ENCODE measurements around the gene TRNT1.

Gene TRNT1

DNA sequence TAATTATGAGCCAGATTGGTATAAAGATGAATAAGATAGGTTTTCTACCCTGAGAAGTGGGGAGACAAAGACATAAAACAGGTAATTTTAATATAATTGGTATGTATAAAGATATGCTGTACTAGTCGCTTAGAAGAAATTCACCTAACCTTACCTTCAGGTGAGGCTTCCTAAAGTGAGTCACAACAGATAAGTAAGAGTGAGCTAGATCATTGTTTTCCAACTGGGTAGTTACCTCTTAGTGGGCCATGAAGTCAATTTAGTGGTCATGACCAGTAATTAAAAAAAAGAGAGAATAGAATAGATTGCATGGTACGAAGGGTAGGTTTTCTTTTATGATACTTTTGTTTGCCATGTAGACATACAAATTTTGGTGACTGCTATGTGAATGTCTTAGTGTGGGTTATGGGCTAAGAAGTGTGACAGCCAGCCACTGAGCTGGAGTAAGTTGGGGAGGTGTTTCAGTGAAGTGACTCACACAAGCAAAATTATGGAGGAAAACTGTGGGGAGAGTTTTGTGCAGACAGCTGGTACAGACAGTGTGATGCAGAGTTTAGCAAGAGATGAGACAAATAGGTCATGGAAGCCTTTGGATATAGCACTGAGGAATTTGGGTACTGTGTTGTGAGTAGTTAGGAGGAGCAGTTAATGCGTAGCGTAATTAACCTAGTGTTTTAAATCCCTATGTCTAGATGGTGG is 8.2 kb downstream of the TRNT1 start:
- Histone ChIP-seq H3K4me3 (ENCODE audit: low read length) (no peak overlapping the region), H3K56ac (ENCODE audit: low read length) (no peak overlapping the region), H3K4ac (ENCODE audit: low read depth, low read length) (no peak overlapping the region), H4K8ac (ENCODE audit: low read depth, low read length) (no peak overlapping the region), H3K4me2 (ENCODE audit: low read length) (no peak overlapping the region), H3K79me1 (ENCODE audit: low read length) (peaks cover 12% of the 10 kb centered on the region), H3K27me3 (ENCODE audit: insufficient read depth, low read length, poor library complexity) (no peaks in the 10 kb centered on the region), H2BK15ac (replicated peaks; ENCODE audit: low read depth) (no peak overlapping the region), H3K79me2 (ENCODE audit: control insufficient read depth, insufficient read depth, low read length) (peaks cover 14% of the 10 kb centered on the region), H2BK5ac (ENCODE audit: low read length) (no peak overlapping the region), H3K9ac (ENCODE audit: low read length) (no peak overlapping the region), H3K27ac (ENCODE audit: low read depth, low read length) (no peak overlapping the region), H2AK5ac (ENCODE audit: low read length) (no peak overlapping the region), H2BK120ac (ENCODE audit: low read depth, low read length) (no peak overlapping the region), H3K23ac (ENCODE audit: low read length) (no peak overlapping the region), H3K18ac (ENCODE audit: low read length) (no peak overlapping the region), H3K36me3 (ENCODE audit: control insufficient read depth, insufficient read depth, low read length) (peaks cover under 1% of the 10 kb centered on the region), H3K4me1 (ENCODE audit: control insufficient read depth, low read depth, low read length) (no peaks in the 10 kb centered on the region), H4K5ac (ENCODE audit: low read length) (no peak overlapping the region)
- WGBS (ENCODE audit: extremely low coverage, insufficient coverage, low lambda C conversion rate), result no CpG with 5 or more reads among the region's 4 CpGs
- no peak for DNase-seq

- H3K27me3 ChIP-seq (ENCODE audit: insufficient read depth, low read length, poor library complexity), result no peaks in the 10 kb centered on the region
- no peak overlapping the region for H3K4me3 ChIP-seq (ENCODE audit: low read length)
- H2BK120ac ChIP-seq (ENCODE audit: low read depth, low read length), result no peak overlapping the region
- no peak overlapping the region for H4K5ac ChIP-seq (ENCODE audit: low read length)
- H3K79me2 ChIP-seq (ENCODE audit: control insufficient read depth, insufficient read depth, low read length), result peaks cover 14% of the 10 kb centered on the region
- no peak overlapping the region for H2AK5ac ChIP-seq (ENCODE audit: low read length)
- H3K4ac ChIP-seq (ENCODE audit: low read depth, low read length), result no peak overlapping the region
- peaks cover 3% of the 10 kb centered on the region for H3K36me3 ChIP-seq (ENCODE audit: control insufficient read depth, insufficient read depth, low read length)
- no CpG with 5 or more reads among the region's 6 CpGs for WGBS (ENCODE audit: extremely low coverage, insufficient coverage, low lambda C conversion rate)
- DNase-seq, result no peak
- H3K27ac ChIP-seq (ENCODE audit: low read depth, low read length), result no peak overlapping the region
- no peaks in the 10 kb centered on the region for H3K4me1 ChIP-seq (ENCODE audit: control insufficient read depth, low read depth, low read length)
- no peak overlapping the region for H2BK15ac ChIP-seq (replicated peaks; ENCODE audit: low read depth)
- H3K4me2 ChIP-seq (ENCODE audit: low read length), result no peak overlapping the region
- no peak overlapping the region for H3K23ac ChIP-seq (ENCODE audit: low read length)
- H4K8ac ChIP-seq (ENCODE audit: low read depth, low read length), result no peak overlapping the region
- no peak overlapping the region for H3K56ac ChIP-seq (ENCODE audit: low read length)
- no peak overlapping the region for H2BK5ac ChIP-seq (ENCODE audit: low read length)
- no peak overlapping the region for H3K9ac ChIP-seq (ENCODE audit: low read length)
- H3K18ac ChIP-seq (ENCODE audit: low read length), result no peak overlapping the region
- peaks cover 12% of the 10 kb centered on the region for H3K79me1 ChIP-seq (ENCODE audit: low read length)
Observed at GRCh38 chr3:3137526-3137925, 10.8 kb downstream of the TRNT1 start.

GRCh38 chr3:3141939-3142338 is 15.2 kb downstream of the TRNT1 start:
- DNase-seq, result no peak
- no peak overlapping the region for H2BK15ac ChIP-seq (replicated peaks; ENCODE audit: low read depth)
- H3K4ac ChIP-seq (ENCODE audit: low read depth, low read length), result no peak overlapping the region
- H3K56ac ChIP-seq (ENCODE audit: low read length), result no peak overlapping the region
- H4K8ac ChIP-seq (ENCODE audit: low read depth, low read length), result no peak overlapping the region
- peaks cover 3% of the 10 kb centered on the region for H3K36me3 ChIP-seq (ENCODE audit: control insufficient read depth, insufficient read depth, low read length)
- H3K4me3 ChIP-seq (ENCODE audit: low read length), result no peak overlapping the region
- no peak overlapping the region for H4K5ac ChIP-seq (ENCODE audit: low read length)
- no peak overlapping the region for H3K4me2 ChIP-seq (ENCODE audit: low read length)
- no peak overlapping the region for H3K23ac ChIP-seq (ENCODE audit: low read length)
- H3K4me1 ChIP-seq (ENCODE audit: control insufficient read depth, low read depth, low read length), result no peaks in the 10 kb centered on the region
- H3K79me1 ChIP-seq (ENCODE audit: low read length), result peaks cover 1% of the 10 kb centered on the region
- H3K79me2 ChIP-seq (ENCODE audit: control insufficient read depth, insufficient read depth, low read length), result peaks cover 2% of the 10 kb centered on the region
- H2AK5ac ChIP-seq (ENCODE audit: low read length), result no peak overlapping the region
- H3K27me3 ChIP-seq (ENCODE audit: insufficient read depth, low read length, poor library complexity), result no peaks in the 10 kb centered on the region
- no peak overlapping the region for H3K18ac ChIP-seq (ENCODE audit: low read length)
- no peak overlapping the region for H2BK5ac ChIP-seq (ENCODE audit: low read length)
- H2BK120ac ChIP-seq (ENCODE audit: low read depth, low read length), result no peak overlapping the region
- H3K9ac ChIP-seq (ENCODE audit: low read length), result no peak overlapping the region
- no peak overlapping the region for H3K27ac ChIP-seq (ENCODE audit: low read depth, low read length)

- Histone ChIP-seq H3K36me3 (ENCODE audit: control insufficient read depth, insufficient read depth, low read length) (peaks cover 6% of the 10 kb centered on the region), H3K23ac (ENCODE audit: low read length) (no peak overlapping the region), H3K79me1 (ENCODE audit: low read length) (peaks cover 1% of the 10 kb centered on the region), H3K9ac (ENCODE audit: low read length) (no peak overlapping the region), H3K27me3 (ENCODE audit: insufficient read depth, low read length, poor library complexity) (no peaks in the 10 kb centered on the region), H2BK5ac (ENCODE audit: low read length) (no peak overlapping the region), H3K18ac (ENCODE audit: low read length) (no peak overlapping the region), H3K4ac (ENCODE audit: low read depth, low read length) (no peak overlapping the region), H2BK120ac (ENCODE audit: low read depth, low read length) (no peak overlapping the region), H4K8ac (ENCODE audit: low read depth, low read length) (no peak overlapping the region), H4K5ac (ENCODE audit: low read length) (no peak overlapping the region), H2BK15ac (replicated peaks; ENCODE audit: low read depth) (no peak overlapping the region), H3K4me3 (ENCODE audit: low read length) (no peak overlapping the region), H3K27ac (ENCODE audit: low read depth, low read length) (no peak overlapping the region), H2AK5ac (ENCODE audit: low read length) (no peak overlapping the region), H3K56ac (ENCODE audit: low read length) (no peak overlapping the region), H3K79me2 (ENCODE audit: control insufficient read depth, insufficient read depth, low read length) (no peaks in the 10 kb centered on the region), H3K4me1 (ENCODE audit: control insufficient read depth, low read depth, low read length) (no peaks in the 10 kb centered on the region), H3K4me2 (ENCODE audit: low read length) (no peak overlapping the region)
- no peak for DNase-seq
- WGBS (ENCODE audit: extremely low coverage, insufficient coverage, low lambda C conversion rate), result no CpG with 5 or more reads among the region's 8 CpGs
Observed at GRCh38 chr3:3145831-3146230, 19.1 kb downstream of the TRNT1 start.

DNA sequence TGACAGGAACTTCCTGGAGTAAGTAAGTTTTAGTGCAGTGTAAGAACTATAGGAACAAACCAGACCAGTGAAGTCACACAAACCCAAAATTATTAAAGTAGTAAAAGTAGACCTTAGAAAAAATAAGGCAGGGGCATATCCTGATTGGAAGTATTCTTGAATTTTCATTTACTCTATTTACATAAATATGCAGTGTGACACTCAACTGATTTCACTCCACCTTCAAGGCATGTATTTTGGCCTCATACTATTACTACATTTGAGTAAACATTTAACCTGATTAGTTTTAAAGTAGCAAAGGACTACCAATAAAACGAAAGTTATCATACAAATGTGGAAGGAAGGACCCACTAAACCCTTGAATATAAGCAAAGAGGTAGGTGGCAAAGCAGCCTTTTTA is 22.8 kb downstream of the TRNT1 start:
- H2AK5ac ChIP-seq (ENCODE audit: low read length), result no peak overlapping the region
- H2BK120ac ChIP-seq (ENCODE audit: low read depth, low read length), result no peak overlapping the region
- H3K27me3 ChIP-seq (ENCODE audit: insufficient read depth, low read length, poor library complexity), result no peaks in the 10 kb centered on the region
- no peak overlapping the region for H3K4ac ChIP-seq (ENCODE audit: low read depth, low read length)
- H3K56ac ChIP-seq (ENCODE audit: low read length), result no peak overlapping the region
- no peak overlapping the region for H4K8ac ChIP-seq (ENCODE audit: low read depth, low read length)
- no peak overlapping the region for H4K5ac ChIP-seq (ENCODE audit: low read length)
- H2BK5ac ChIP-seq (ENCODE audit: low read length), result no peak overlapping the region
- no peak for DNase-seq
- H3K36me3 ChIP-seq (ENCODE audit: control insufficient read depth, insufficient read depth, low read length), result peaks cover 3% of the 10 kb centered on the region
- H3K79me2 ChIP-seq (ENCODE audit: control insufficient read depth, insufficient read depth, low read length), result no peaks in the 10 kb centered on the region
- no peak overlapping the region for H3K23ac ChIP-seq (ENCODE audit: low read length)
- no peaks in the 10 kb centered on the region for H3K4me1 ChIP-seq (ENCODE audit: control insufficient read depth, low read depth, low read length)
- peaks cover 1% of the 10 kb centered on the region for H3K79me1 ChIP-seq (ENCODE audit: low read length)
- H3K9ac ChIP-seq (ENCODE audit: low read length), result no peak overlapping the region
- no peak overlapping the region for H3K4me3 ChIP-seq (ENCODE audit: low read length)
- H2BK15ac ChIP-seq (replicated peaks; ENCODE audit: low read depth), result no peak overlapping the region
- no peak overlapping the region for H3K27ac ChIP-seq (ENCODE audit: low read depth, low read length)
- no peak overlapping the region for H3K18ac ChIP-seq (ENCODE audit: low read length)
- WGBS (ENCODE audit: extremely low coverage, insufficient coverage, low lambda C conversion rate), result no CpG with 5 or more reads among the region's 1 CpG
- no peak overlapping the region for H3K4me2 ChIP-seq (ENCODE audit: low read length)

DNA sequence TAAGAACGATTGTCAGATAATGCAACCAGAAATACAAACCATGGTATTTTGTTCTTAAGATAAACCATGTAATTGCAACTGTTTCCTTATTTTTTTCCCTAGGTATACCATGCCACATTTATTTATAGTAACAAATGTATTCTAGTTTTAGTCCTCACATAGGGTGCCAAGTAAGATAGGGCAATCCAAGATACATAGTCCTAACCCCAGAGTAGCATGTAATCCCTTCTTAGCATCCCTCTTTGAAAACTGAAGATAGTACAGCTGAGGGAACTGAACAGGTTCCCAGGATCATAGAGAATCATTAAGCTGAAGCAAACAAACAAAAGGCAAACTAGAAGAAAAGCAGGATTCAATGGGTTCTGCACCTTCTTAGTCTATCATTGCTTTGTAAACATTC is 24.8 kb downstream of the TRNT1 start:
- Histone ChIP-seq H3K4ac (ENCODE audit: low read depth, low read length) (no peak overlapping the region), H4K8ac (ENCODE audit: low read depth, low read length) (no peak overlapping the region), H2BK120ac (ENCODE audit: low read depth, low read length) (no peak overlapping the region), H3K36me3 (ENCODE audit: control insufficient read depth, insufficient read depth, low read length) (peaks cover 3% of the 10 kb centered on the region), H3K4me3 (ENCODE audit: low read length) (no peak overlapping the region), H3K4me2 (ENCODE audit: low read length) (no peak overlapping the region), H4K5ac (ENCODE audit: low read length) (no peak overlapping the region), H3K4me1 (ENCODE audit: control insufficient read depth, low read depth, low read length) (no peaks in the 10 kb centered on the region), H3K79me1 (ENCODE audit: low read length) (peaks cover 1% of the 10 kb centered on the region), H3K56ac (ENCODE audit: low read length) (no peak overlapping the region), H3K23ac (ENCODE audit: low read length) (no peak overlapping the region), H2BK5ac (ENCODE audit: low read length) (no peak overlapping the region), H3K18ac (ENCODE audit: low read length) (no peak overlapping the region), H3K27ac (ENCODE audit: low read depth, low read length) (no peak overlapping the region), H2BK15ac (replicated peaks; ENCODE audit: low read depth) (no peak overlapping the region), H3K27me3 (ENCODE audit: insufficient read depth, low read length, poor library complexity) (no peaks in the 10 kb centered on the region), H2AK5ac (ENCODE audit: low read length) (no peak overlapping the region), H3K9ac (ENCODE audit: low read length) (no peak overlapping the region), H3K79me2 (ENCODE audit: control insufficient read depth, insufficient read depth, low read length) (no peaks in the 10 kb centered on the region)
- DNase-seq, result no peak
- no CpG with 5 or more reads among the region's 1 CpG for WGBS (ENCODE audit: extremely low coverage, insufficient coverage, low lambda C conversion rate)

Data from mesendoderm (in vitro differentiated cells).